BE2C (cell line): ENCODE measurements around the gene TRPM5.

Experiments
- DNase-seq: peaks from one replicate; pipeline ENCODE4 v3.0.0-alpha.2; 2020
- H3K27me3 ChIP-seq: fragments of 250-450 bp; sonication (Bioruptor Pico); 2 replicates; pipeline ENCODE4 v1.5.1; 2020; ENCODE audit warnings: mild to moderate bottlenecking
- H3K36me3 ChIP-seq: fragments of 250-450 bp; sonication (Bioruptor Pico); 2 replicates; pipeline ENCODE4 v1.5.1; 2020; ENCODE audit warnings: mild to moderate bottlenecking
- H3K4me1 ChIP-seq: fragments of 250-450 bp; sonication (Bioruptor Pico); 2 replicates; pipeline ENCODE4 v1.5.1; 2020
- H3K4me3 ChIP-seq: 2 replicates; pipeline ENCODE4 v1.5.1; 2011; ENCODE audit warnings: low read depth, low read length
- H3K9me3 ChIP-seq: fragments of 250-450 bp; sonication (Bioruptor Pico); 2 replicates; pipeline ENCODE4 v1.5.1; 2020
- TF ChIP-seq, protein P1 (sequence below): IDR thresholded peaks from 2 replicates; pipeline ENCODE4 v1.5.1; 2012; ENCODE audit warnings: mild to moderate bottlenecking, low read depth, low read length

TRPM5 gene

DNA sequence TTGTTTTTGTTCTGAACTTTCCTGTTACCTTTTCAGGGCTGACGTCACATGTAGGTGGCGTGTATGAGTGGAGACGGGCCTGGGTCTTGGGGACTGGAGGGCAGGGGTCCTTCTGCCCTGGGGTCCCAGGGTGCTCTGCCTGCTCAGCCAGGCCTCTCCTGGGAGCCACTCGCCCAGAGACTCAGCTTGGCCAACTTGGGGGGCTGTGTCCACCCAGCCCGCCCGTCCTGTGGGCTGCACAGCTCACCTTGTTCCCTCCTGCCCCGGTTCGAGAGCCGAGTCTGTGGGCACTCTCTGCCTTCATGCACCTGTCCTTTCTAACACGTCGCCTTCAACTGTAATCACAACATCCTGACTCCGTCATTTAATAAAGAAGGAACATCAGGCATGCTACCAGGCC, 47.3 kb downstream of the TRPM5 start:
- TF ChIP-seq, protein P1, sequence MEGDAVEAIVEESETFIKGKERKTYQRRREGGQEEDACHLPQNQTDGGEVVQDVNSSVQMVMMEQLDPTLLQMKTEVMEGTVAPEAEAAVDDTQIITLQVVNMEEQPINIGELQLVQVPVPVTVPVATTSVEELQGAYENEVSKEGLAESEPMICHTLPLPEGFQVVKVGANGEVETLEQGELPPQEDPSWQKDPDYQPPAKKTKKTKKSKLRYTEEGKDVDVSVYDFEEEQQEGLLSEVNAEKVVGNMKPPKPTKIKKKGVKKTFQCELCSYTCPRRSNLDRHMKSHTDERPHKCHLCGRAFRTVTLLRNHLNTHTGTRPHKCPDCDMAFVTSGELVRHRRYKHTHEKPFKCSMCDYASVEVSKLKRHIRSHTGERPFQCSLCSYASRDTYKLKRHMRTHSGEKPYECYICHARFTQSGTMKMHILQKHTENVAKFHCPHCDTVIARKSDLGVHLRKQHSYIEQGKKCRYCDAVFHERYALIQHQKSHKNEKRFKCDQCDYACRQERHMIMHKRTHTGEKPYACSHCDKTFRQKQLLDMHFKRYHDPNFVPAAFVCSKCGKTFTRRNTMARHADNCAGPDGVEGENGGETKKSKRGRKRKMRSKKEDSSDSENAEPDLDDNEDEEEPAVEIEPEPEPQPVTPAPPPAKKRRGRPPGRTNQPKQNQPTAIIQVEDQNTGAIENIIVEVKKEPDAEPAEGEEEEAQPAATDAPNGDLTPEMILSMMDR, result no peak
- H3K36me3 ChIP-seq, result no peaks in the 10 kb centered on the region; the same call in 1 of the 2 replicates
- no peak for DNase-seq
- no peak overlapping the region for H3K4me3 ChIP-seq
- H3K4me1 ChIP-seq, result no peaks in the 10 kb centered on the region; the same call in 1 of the 2 replicates
- no peaks in the 10 kb centered on the region for H3K27me3 ChIP-seq
- H3K9me3 ChIP-seq, result no peaks in the 10 kb centered on the region

DNA sequence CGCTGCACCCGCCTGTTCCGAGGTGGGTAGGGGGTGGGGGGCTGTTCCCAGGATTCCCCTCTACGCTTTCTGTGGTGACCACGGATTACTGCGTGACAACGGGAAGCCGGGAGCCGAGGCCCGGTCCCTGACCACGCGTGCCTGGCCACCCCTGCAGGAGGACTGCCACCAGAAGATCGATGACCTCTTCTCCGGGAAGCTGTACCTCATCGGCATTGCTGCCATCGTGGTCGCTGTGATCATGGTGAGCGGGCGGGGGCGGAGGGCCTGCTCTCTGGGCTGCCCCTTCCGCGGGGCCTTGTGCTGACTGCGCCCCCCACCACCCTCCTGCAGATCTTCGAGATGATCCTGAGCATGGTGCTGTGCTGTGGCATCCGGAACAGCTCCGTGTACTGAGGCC, 47.8 kb downstream of the TRPM5 start:
- H3K4me1 ChIP-seq, result no peaks in the 10 kb centered on the region; the same call in 1 of the 2 replicates
- DNase-seq, result no peak
- no peak overlapping the region for H3K4me3 ChIP-seq
- H3K9me3 ChIP-seq, result no peaks in the 10 kb centered on the region
- TF ChIP-seq, protein P1, result no peak
- H3K27me3 ChIP-seq, result no peaks in the 10 kb centered on the region
- no peaks in the 10 kb centered on the region; the same call in 1 of the 2 replicates for H3K36me3 ChIP-seq

DNA sequence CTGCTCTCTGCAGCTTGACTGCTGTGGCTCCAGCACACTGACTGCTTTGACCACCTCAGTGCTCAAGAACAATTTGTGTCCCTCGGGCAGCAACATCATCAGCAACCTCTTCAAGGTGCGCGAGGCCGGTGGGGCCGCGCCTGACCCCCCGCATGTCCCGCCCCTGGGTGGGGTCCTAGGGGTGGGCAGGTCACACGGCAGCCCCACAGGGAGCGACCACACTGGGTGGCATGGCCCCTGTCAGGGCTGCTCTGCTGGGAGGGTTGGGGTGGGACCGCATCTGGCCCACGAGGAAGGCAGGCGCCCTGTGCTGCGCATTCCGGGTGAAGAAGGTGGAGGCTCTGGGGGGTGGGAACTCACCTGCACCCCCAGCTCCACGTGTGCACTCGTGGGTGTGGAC, 48.5 kb downstream of the TRPM5 start:
- H3K27me3 ChIP-seq, result no peaks in the 10 kb centered on the region
- no peak for DNase-seq
- H3K9me3 ChIP-seq, result no peaks in the 10 kb centered on the region
- TF ChIP-seq, protein P1, result no peak
- no peaks in the 10 kb centered on the region; the same call in 1 of the 2 replicates for H3K4me1 ChIP-seq
- no peak overlapping the region for H3K4me3 ChIP-seq
- no peaks in the 10 kb centered on the region; the same call in 1 of the 2 replicates for H3K36me3 ChIP-seq

DNA sequence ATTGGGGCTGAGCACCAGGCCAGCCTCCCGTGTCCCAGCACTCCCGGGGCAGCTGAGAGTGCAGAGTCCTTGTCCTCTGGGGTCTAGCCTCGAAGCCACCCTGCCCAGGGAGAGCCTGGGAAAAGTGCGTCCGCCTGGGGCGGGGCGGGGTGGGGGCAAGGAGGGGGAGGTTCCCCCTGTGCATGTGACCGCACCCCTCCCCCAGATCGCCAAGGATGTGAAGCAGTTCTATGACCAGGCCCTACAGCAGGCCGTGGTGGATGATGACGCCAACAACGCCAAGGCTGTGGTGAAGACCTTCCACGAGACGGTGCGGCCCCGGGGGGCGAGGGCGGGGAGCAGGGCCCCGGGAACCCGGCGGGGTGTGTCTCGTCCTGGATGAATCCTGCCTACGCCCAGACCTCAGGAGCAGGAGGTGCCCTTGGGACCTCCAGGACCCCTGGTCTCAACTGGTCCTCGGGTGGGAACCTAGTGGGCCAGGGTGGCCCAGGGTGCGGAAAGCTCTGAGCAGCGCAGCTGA, 49.0 kb downstream of the TRPM5 start:
- Histone ChIP-seq H3K36me3 (no peaks in the 10 kb centered on the region), H3K4me1 (no peaks in the 10 kb centered on the region; the same call in 1 of the 2 replicates), H3K4me3 (no peak overlapping the region), H3K9me3 (no peaks in the 10 kb centered on the region), H3K27me3 (no peaks in the 10 kb centered on the region)
- TF ChIP-seq, protein P1, result no peak
- DNase-seq, result no peak

DNA sequence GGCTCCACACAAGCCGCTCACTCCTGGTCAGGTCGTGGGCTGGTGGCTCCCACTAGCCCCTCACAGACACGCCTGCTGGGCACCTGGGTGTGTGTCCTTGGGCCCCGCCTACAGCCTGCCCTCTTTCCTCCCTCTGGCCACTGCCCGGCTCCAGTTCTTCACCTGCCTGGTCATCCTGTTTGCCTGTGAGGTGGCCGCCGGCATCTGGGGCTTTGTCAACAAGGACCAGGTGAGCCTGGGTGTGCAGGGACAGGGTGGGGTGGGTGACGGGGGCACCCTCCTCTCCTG, 49.6 kb downstream of the TRPM5 start:
- Histone ChIP-seq H3K4me1 (no peaks in the 10 kb centered on the region; the same call in 1 of the 2 replicates), H3K4me3 (no peak overlapping the region), H3K27me3 (no peaks in the 10 kb centered on the region), H3K9me3 (no peaks in the 10 kb centered on the region), H3K36me3 (no peaks in the 10 kb centered on the region)
- no peak for DNase-seq
- TF ChIP-seq, protein P1, result no peak
